GM10248 (cell line): Measurements from ENCODE around the gene PRKCQ.
"Not testable (repeated sequence)": the region's sequence is repeated elsewhere in the genome, so short reads cannot be mapped to it uniquely, and the experiment has no call there.

ENCODE experiments used
- CTCF ChIA-PET: fragments of 300-600 bp; sonication (Branson Sonifier 250); formaldehyde crosslinking; extraction: SDS; loops from one replicate; lab custom pipeline; 2021; ENCODE audit warnings: antibody characterized with exemption; lab: Yijun Ruan, JAX
- POLR2A ChIA-PET: fragments of 350-650 bp; sonication (Branson Sonifier 250); formaldehyde crosslinking; extraction: SDS; loops from one replicate; lab custom pipeline; 2020; ENCODE audit warnings: antibody characterized with exemption; lab: Yijun Ruan, JAX
- DNase-seq: peaks from one replicate; pipeline ENCODE4 v3.0.0; 2012; ENCODE audit errors: extremely low spot score
- CTCF ChIP-seq: IDR thresholded peaks from 2 replicates; pipeline ENCODE4 v1.5.1; 2012; ENCODE audit warnings: mild to moderate bottlenecking, low read depth; ENCODE audit errors: extremely low read depth, missing control alignments, control extremely low read depth

Gene PRKCQ

GRCh38 chr10:6583447-6583846 lies 3.4 kb upstream of the PRKCQ start:
- DNase-seq, result no peak
- ChIA-PET POLR2A (no interaction called here), CTCF (interaction anchor here (1.4 kb wide), 1 partner anchor 19 kb away, joined by 3 read pairs; no protein-coding TSS in a partner anchor)
- no peak for TF ChIP-seq CTCF

- DNase-seq, POLR2A ChIA-PET: not testable (repeated sequence)
- CTCF ChIA-PET, result interaction anchor here (2.5 kb wide), 1 partner anchor 11 kb away, joined by 8 read pairs; no protein-coding TSS in a partner anchor
Measured at GRCh38 chr10:6582913-6583312, 2.8 kb upstream of the PRKCQ start.

GRCh38 chr10:6582298-6582697 lies 2.2 kb upstream of the PRKCQ start:
- no peak for TF ChIP-seq CTCF
- no peak for DNase-seq
- ChIA-PET POLR2A (no interaction called here), CTCF (interaction anchor here (0.9 to 2.7 kb wide), 5 partner anchors 10 to 113 kb away, joined by 3 to 14 read pairs (median 4); no protein-coding TSS in a partner anchor)

- CTCF ChIA-PET, result interaction anchor here (0.9 to 2.7 kb wide), 6 partner anchors 10 to 112 kb away, joined by 3 to 14 read pairs (median 4); no protein-coding TSS in a partner anchor
- no peak for TF ChIP-seq CTCF
- POLR2A ChIA-PET, result no interaction called here
- DNase-seq, result no peak
Measured at GRCh38 chr10:6581778-6582228, 1.7 kb upstream of the PRKCQ start.

GRCh38 chr10:6581223-6581622 lies 1.1 kb upstream of the PRKCQ start:
- CTCF ChIA-PET, result interaction anchor here (0.9 to 2.7 kb wide), 9 partner anchors 8 to 89 kb away, joined by 3 to 14 read pairs (median 3); no protein-coding TSS in a partner anchor
- DNase-seq, POLR2A ChIA-PET: not testable (repeated sequence)

- peak; percentile 86 for DNase-seq
- ChIA-PET POLR2A (no interaction called here), CTCF (interaction anchor here (0.8 to 2.7 kb wide), 8 partner anchors 8 to 99 kb away, joined by 3 to 14 read pairs (median 3); no protein-coding TSS in a partner anchor)
- TF ChIP-seq CTCF, result peak; percentile 68
Measured at GRCh38 chr10:6580279-6581029, 378 bp upstream of the PRKCQ start.

- no peak for TF ChIP-seq CTCF
- ChIA-PET CTCF (no interaction called here), POLR2A (no interaction called here)
- DNase-seq, result no peak
Measured at GRCh38 chr10:6579183-6579903, 733 bp downstream of the PRKCQ start.
